ENCODE results near the gene INSIG1.

- TF ChIP-seq TSHZ1 (tag by site-specific recombination; IDR thresholded peaks at IDR 0.05; ENCODE audit: borderline replicate concordance), result no peak
- TF ChIP-seq ZNF626 (tag by site-specific recombination; IDR thresholded peaks at IDR 0.05), result no peak
- no peak for TF ChIP-seq CTCF (tag by site-specific recombination; IDR thresholded peaks at IDR 0.05)
- TF ChIP-seq ELK4 (IDR thresholded peaks at IDR 0.05; ENCODE audit: borderline replicate concordance, low read depth, low read length), result no peak
- TF ChIP-seq TCF7L2 (IDR thresholded peaks at IDR 0.05; ENCODE audit: borderline replicate concordance, low read depth, low read length), result no peak
- TF ChIP-seq ZBTB11 (tag by site-specific recombination; conservative IDR thresholded peaks at IDR 0.05; ENCODE audit: low read depth), result no peak
- TF ChIP-seq ZNF138 (tag by site-specific recombination; IDR thresholded peaks at IDR 0.05; ENCODE audit: borderline replicate concordance), result no peak
- no peak for TF ChIP-seq ZNF121 (tag by site-specific recombination; IDR thresholded peaks at IDR 0.05)
- no peak for TF ChIP-seq SP2 (tag by site-specific recombination; IDR thresholded peaks at IDR 0.05)
- TF ChIP-seq EGR2 (tag by site-specific recombination; IDR thresholded peaks at IDR 0.05; ENCODE audit: low read depth), result no peak
- TF ChIP-seq HOXA7 (CRISPR knock-in tag; IDR thresholded peaks at IDR 0.05; ENCODE audit: borderline replicate concordance), result no peak
- no peak for TF ChIP-seq ZSCAN30 (tag by site-specific recombination; IDR thresholded peaks at IDR 0.05)
- no peak for TF ChIP-seq INSM2 (tag by site-specific recombination; IDR thresholded peaks at IDR 0.05)
- TF ChIP-seq ZNF501 (tag by site-specific recombination; IDR thresholded peaks at IDR 0.05), result no peak
Measured at GRCh38 chr7:155288055-155288454, 9.6 kb upstream of the INSIG1 start.
